ENCODE results near the gene GBP7.

The GBP7 gene

DNA sequence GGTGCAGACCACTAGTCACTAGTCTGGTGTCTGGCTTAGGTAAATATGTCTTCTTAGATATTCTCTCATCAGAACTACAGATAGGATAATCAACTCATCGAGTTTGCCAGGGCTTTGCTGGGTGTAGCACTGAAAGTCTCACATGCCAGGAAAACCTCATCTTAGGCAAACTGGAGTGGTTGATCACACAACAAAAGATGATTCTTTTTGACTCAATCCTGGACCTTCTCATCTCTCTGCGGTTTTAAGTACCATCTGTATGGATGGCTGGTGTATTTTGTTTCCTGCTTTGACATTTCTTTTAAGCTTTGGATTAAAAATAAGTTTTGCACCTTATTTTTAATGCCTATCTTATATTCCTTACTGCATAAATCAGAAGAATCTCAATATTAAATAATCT is 61.1 kb downstream of the GBP7 start:
- no peak for DNase-seq

DNA sequence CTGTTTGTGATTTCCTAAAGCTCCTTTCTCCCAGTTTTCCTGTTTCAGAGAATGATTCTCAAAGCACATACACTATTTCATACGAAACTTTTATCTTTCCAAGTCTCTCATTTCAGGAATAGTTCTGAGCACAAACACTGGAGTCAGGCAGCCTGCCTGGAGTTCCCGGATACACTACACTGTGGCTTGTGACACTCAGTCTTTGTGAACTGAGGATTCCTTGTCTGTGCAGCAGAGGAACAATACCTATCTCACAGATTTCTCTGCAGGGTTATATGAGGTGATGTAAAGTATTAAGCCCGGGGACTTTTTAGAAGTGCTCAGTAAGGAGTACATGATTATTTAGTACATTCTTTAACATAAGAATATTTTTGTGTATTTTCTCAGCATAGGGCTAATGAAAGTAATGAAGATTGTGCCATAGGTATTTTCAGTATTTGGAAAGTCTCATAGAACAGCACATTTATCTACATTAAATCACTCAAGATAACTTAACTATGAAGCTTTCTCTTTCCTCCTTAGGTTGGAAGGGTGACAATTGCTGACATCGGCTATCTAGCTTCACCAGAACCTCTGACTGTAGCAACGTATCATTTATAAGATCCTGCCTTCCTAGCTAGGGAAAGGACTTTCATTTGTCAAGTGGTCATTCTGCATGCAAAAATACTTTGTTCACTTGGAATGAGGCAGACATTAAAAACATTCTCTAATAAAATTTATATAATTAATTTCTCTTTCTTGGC is 62.8 kb downstream of the GBP7 start:
- no peak for DNase-seq

DNA sequence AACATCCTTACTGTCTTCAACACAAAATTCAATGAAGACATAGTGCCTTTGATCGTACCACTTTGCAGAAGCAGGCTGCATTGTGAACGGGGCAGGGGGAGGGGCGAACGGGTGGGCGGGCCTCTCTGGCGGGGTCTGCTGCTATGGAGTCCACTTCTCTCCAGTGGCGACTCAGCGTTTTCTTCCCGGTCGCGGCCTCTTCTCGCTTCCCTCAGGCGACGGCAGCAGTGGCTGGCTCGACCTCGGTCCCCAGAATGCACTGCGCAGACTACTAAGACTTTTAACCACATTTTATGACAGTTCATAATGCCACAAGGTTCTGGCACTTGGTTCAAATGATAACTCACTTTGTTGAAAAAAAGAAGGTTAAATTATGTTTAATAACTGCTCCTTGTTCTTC is 71.1 kb downstream of the GBP7 start:
- DNase-seq: no peak

DNA sequence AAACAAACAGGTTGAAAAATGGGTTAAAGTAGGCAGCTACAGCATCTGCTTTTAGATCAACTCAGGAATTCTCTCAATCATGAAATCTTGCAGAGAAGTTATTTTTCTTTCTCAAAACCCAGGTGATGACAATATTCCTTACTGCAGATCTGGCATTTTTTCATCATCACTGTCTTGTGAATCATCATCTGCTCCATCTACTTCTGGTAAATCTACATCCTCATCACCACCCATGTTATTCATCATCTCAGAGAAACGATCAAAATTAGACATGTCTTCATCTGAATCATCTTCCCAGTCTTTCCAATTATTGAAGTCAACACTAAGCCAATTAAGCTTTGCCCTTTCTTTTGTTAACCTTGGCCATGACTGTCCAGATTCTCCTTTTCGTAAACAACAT is 71.7 kb downstream of the GBP7 start:
- no peak for DNase-seq

DNA sequence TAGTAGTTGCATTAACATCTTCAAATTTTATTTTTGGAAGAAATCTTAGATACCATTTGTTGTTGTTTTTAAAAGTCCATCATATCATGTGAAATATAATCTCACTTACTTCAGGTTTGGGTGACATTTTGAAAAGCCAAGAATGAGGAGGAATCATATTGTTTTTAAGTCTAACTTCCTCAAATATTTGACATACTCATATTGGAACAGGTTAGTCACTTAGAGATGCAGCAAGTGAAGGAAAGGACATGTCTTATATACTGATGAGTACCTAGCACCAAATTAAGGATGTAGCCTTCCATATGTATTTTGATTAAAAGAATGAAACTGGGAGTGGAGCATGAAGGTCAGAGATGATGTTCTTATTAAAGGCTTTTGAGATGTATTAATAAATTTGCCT is 73.8 kb downstream of the GBP7 start:
- DNase-seq: no peak

DNA sequence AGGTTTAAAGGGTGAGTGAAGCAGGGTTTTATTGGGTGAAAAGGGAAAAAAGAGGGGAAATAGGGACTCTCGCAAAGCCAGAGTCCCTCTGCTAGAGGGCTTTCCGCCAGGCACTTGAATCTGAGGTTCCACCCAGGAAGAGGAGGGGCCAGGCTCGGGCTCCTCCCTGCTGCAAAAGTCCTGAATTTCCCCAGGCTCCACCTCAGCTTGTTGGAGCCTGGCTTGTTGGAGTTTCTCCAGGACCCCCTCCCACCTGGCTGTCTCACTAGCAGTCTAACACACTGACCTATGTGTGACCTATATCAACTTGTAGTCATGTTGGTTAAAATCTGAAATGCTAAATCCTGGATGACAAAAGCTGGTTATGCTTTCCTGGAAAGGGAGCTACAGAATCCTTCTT is 75.4 kb downstream of the GBP7 start:
- no peak for DNase-seq

DNA sequence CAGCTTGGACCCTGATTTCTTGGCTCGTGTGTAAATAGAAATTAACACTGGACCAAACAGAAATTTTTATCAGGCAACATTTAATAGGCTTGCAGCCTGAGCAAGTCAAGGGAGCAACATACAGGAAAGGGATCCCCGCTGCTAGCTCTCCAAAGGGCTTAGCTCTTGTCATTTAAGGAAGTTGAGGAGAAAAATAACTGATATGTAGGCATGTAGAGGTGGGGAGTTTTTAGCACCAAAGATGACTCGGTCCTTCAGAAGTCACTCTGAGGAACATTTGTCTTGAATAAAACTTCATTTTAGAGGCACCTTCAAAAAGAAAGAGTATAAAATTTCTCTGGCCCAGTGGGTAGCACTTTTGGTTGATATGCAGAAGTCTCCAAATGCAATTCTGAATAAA is 76.9 kb downstream of the GBP7 start:
- DNase-seq: no peak

DNA sequence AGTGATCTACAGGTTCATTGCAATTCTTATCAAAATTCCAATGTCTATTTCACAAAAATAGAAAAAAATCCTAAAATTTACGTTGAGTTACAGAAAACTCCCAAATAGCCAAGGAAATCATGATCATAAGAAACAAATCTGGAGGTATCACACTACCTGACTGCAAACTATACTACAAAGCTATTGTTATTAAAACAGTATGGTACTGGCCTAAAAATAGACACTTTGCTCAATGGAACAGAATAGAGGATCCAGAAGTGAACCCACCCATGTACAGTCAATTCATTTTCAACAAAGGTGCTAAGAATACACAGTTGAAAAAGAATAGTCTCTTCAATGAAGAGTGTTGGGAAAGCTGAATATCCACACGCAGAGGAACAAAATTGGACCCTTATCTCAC is 80.1 kb downstream of the GBP7 start:
- no peak for DNase-seq

DNA sequence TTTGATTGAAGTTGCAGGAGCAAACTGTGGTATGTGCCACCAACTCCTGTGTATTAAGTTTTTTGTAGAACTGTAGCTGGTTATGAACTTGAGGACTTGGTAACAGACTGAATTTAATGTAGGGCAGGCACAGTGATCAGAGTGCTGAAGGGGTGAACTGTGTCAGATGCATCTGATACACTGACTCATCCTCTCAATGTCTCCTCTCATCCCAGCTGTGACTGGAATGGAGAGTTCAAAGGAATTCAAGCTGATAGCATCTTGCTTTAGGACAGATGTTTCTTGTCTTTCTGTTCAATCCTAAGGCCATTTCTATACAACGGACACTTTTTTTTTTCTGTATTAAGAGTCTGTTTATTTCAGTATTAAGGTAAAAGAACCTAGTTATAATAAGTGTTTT is 85.8 kb downstream of the GBP7 start:
- DNase-seq: no peak

DNA sequence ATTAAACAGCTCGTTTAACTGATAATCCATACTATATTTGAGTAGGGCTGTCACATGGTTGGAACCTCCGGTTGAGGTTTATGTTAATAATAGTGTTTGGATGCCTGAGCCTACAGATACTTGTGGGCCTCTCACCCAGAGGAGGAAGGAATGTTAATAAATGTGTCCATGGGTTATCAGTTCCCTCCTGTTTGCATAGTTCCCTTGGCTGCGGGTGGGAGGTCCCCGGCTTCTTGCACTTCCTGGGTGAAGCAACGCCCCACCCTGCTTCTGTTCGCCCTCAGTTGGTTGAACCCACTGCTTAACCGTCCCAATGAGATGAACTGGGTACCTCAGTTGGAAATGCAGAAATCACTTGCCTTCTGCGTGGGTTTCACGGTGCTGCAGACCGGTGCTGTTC is 87.2 kb downstream of the GBP7 start:
- DNase-seq: no peak

DNA sequence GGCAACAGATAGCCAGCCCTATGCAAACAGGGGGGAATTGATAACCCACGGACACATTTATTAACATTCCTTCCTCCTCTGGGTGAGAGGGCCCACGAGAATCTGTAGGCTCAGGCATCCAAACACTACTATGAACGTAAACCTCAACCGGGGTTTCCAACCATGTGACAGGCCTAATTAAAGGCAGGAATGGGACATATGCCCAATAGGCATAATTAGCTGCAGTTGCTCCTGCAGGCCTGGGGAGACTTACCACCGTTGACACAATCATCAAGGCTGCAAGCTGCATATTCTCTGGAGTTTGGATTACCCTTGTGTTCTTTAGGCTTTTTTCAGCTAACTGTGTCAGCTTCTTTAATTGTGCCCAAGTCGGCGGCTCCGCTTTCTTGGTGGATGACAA is 88.6 kb downstream of the GBP7 start:
- DNase-seq: no peak

DNA sequence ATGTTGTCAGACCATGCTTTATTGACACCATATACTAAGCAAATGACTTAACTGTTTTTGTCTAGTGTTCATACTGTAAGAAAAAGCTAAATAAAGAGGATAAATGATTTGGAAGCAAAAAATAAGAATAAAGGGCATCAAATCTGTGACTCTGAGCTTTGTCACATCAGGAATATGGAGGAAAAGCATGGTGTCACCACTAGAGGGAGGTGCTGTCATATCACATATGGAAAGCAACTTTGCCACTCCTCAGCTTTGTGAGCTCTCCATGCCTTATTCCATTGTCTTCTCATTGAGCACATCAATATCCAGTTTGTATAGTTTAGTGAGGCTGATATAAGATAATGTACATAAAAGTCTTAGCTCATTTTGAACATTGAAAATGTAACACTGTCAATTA is 90.0 kb downstream of the GBP7 start:
- DNase-seq: peak; percentile 64

Data from CD4-positive, alpha-beta T cell treated with Interleukin-6 for 4 hours (primary cell).